ENCODE measurements around the gene COQ4. TPM values are rescaled to one million over a fixed set of nuclear protein-coding genes. Genes with fewer than 3 reads are reported as not detected.

The COQ4 gene
- total RNA-seq, 1 experiment from 2014 or later = 38.7 TPM

- no peaks in the 10 kb centered on the region for H3K27me3 ChIP-seq
- no peaks in the 10 kb centered on the region for H3K9me3 ChIP-seq (replicated peaks)
- peak within 1 kb of the TSS; percentile 87 for H3K4me3 ChIP-seq
- H3K36me3 ChIP-seq = 0 out of 2 replicates have a peak, but pooled peaks cover 3% of the 10 kb centered on the region
- peak within 1 kb of the TSS; percentile 88 for H3K27ac ChIP-seq
- DNase-seq = peak; percentile 96 to 97
- no peaks in the 10 kb centered on the region for H3K4me1 ChIP-seq
These were observed 48.4 kb downstream of the COQ4 start, which contains the start of gene URM1 for GRCh38 chr9:128370752-128371629. URM1 (plus strand) TSS chr9:128371374; CDS start chr9:128371381, 7 bp downstream.

DNA sequence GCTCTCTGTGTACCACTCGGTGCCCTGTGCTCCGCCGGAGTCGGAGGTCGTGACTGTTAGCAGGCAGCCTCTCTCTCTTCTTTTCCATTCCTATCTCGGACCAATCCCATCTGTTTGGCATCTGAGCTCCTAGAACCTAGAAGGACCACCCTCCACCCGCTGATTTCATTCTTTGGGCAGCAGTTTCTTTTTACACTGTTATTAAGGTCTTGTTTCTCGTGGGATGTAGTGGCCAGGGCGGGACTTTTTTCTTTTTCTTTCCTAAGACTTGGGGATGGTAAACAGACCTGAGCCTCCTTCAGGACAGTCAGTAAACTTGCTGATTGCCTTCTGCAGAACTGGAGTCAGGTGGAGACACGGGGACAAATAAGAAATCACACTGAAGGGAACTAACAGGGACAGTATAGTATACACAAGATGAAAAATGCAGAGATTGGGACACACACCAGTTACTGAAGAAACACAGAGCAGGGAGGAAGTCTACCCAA, 49.0 kb downstream of the COQ4 start:
- Histone ChIP-seq H3K36me3 (peaks cover 3% of the 10 kb centered on the region; the same call in 1 of the 2 replicates), H3K27ac (peak overlapping the region; percentile 88), H3K4me3 (peak overlapping the region; percentile 87), H3K9me3 (replicated peaks) (no peaks in the 10 kb centered on the region), H3K4me1 (no peaks in the 10 kb centered on the region), H3K27me3 (no peaks in the 10 kb centered on the region)
- no peak for DNase-seq

GRCh38 chr9:128372188-128372641, 49.6 kb downstream of the COQ4 start:
- no peak overlapping the region for H3K27ac ChIP-seq
- peaks cover 3% of the 10 kb centered on the region; the same call in 1 of the 2 replicates for H3K36me3 ChIP-seq
- no peaks in the 10 kb centered on the region for H3K4me1 ChIP-seq
- H3K4me3 ChIP-seq = peak overlapping the region; percentile 87
- H3K27me3 ChIP-seq = no peaks in the 10 kb centered on the region
- no peak for DNase-seq
- no peaks in the 10 kb centered on the region for H3K9me3 ChIP-seq (replicated peaks)

DNA sequence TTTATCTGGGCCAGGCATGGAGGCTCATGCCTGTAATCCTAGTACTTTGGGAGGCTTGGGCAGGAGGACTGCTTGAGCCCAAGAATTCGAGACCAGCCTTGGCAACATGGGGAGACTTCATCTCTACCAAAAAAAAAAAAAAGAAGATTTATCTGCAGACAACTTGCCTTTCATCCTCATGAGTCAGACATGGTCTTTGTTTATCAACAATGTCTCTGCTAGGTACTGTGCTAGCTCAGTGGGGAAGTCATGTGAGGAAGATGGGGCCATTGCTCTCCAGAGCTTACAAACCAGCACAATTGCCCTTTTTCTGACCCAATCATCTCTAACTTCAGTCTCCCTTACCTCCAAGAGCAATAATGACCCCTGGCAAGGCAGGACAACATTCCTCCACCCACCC, 50.1 kb downstream of the COQ4 start:
- Histone ChIP-seq H3K4me3 (no peak overlapping the region), H3K27me3 (no peaks in the 10 kb centered on the region), H3K4me1 (no peaks in the 10 kb centered on the region), H3K27ac (no peak overlapping the region), H3K36me3 (peaks cover 6% of the 10 kb centered on the region), H3K9me3 (replicated peaks) (no peaks in the 10 kb centered on the region)
- DNase-seq = no peak

DNA sequence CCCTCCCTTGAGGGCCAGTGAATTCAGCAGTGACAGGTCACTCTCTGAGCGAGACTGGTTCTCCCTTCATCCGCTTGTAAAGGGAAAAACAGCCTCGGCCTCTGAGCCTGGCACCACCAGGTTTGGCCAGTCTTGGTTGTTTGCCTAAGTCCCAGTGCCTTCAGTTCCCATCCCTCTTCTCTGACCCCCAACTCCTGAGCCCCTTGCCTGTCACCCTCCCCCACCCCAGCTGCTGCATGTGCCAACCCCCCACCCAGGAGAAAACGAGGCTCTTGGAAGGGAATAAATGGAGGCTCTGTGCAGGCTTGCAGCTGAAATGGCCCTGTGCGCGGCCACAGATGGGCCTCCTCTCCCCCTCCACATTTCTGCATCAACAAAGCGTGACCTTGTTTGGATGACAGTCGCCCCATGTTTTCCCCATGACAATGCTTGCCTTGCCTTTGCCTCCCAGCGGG, 51.6 kb downstream of the COQ4 start:
- H3K4me1 ChIP-seq = no peaks in the 10 kb centered on the region; the same call in 1 of the 2 replicates
- no peaks in the 10 kb centered on the region for H3K9me3 ChIP-seq (replicated peaks)
- DNase-seq = no peak

GRCh38 chr9:128375865-128376264, 53.2 kb downstream of the COQ4 start:
- no peak overlapping the region for H3K4me3 ChIP-seq
- DNase-seq = no peak
- H3K27ac ChIP-seq = no peak overlapping the region
- no peaks in the 10 kb centered on the region for H3K27me3 ChIP-seq
- peaks cover 22% of the 10 kb centered on the region for H3K36me3 ChIP-seq
- H3K9me3 ChIP-seq (replicated peaks) = no peaks in the 10 kb centered on the region
- H3K4me1 ChIP-seq = no peaks in the 10 kb centered on the region; the same call in 1 of the 2 replicates

More for the DNA sequence above, 51.6 kb downstream of the COQ4 start:
- Histone ChIP-seq H3K27me3 (no peaks in the 10 kb centered on the region), H3K36me3 (peaks cover 19% of the 10 kb centered on the region), H3K27ac (no peak overlapping the region), H3K4me3 (no peak overlapping the region)

GRCh38 chr9:128382261-128382660, 59.6 kb downstream of the COQ4 start:
- no peaks in the 10 kb centered on the region for H3K27me3 ChIP-seq
- H3K4me1 ChIP-seq = no peaks in the 10 kb centered on the region; the same call in 1 of the 2 replicates
- no peak for DNase-seq

DNA sequence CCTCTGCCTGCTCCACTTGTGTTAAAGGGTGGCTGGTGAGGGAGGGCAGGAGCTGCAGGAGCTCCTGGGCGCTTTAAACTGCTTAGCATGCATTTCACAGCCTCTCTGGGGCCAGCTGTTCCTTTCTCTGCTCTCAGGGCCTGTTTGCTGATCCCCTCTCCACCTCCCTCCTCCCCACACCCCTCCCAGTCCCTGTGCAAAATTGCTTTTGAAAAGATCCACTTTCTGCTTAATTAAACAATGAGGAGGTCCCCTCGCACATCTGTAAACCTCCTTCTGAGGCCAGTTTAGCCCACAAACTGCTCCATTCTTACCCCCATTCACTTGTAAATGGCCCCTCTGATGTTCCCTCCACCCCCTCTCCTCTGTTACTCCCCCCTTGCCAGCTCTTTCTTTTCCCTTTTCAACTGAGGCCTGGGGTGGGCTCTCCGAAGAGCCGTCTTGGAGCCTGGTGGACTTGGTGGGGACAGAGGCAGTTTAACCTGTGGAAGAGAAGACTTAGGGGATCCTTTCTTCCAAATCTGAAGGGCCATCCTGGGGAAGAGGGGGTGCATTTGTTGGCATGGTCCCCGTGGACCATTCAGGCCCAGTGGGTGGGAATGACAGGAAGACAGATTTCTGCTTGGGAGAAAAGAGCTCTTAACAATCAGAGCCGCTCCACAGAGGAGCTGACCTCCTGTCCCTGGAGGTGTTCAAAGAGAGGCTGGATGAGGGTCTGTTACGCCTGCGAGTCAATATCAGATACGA, 60.5 kb downstream of the COQ4 start:
- H3K27ac ChIP-seq = no peak overlapping the region
- H3K4me3 ChIP-seq = no peak overlapping the region
- no peaks in the 10 kb centered on the region; the same call in 1 of the 2 replicates for H3K4me1 ChIP-seq
- H3K27me3 ChIP-seq = no peaks in the 10 kb centered on the region
- no peaks in the 10 kb centered on the region for H3K9me3 ChIP-seq (replicated peaks)
- peaks cover 29% of the 10 kb centered on the region for H3K36me3 ChIP-seq
- DNase-seq = peak; percentile 50 to 52

More at GRCh38 chr9:128382261-128382660, 59.6 kb downstream of the COQ4 start:
- no peak overlapping the region for H3K27ac ChIP-seq
- H3K9me3 ChIP-seq (replicated peaks) = no peaks in the 10 kb centered on the region
- peaks cover 29% of the 10 kb centered on the region for H3K36me3 ChIP-seq
- H3K4me3 ChIP-seq = no peak overlapping the region

Other genes with a start within 250 kb of the COQ4 start
- gene PTGES2, start 195.1 kb upstream of the COQ4 start, total RNA-seq (2014; rRNA removed; shearing (Covaris generic)) = 53.8 and 56.7 TPM in 2 replicates
- not detected in 2 replicates for gene LCN2, start 173.4 kb upstream of the COQ4 start, total RNA-seq (2014; rRNA removed; shearing (Covaris generic))
- gene BBLN, start 162.6 kb upstream of the COQ4 start, total RNA-seq (2014; rRNA removed; shearing (Covaris generic)) = 33.6 and 42.7 TPM in 2 replicates
- gene CIZ1, start 131.3 kb upstream of the COQ4 start, total RNA-seq (2014; rRNA removed; shearing (Covaris generic)) = 72.6 and 85.2 TPM in 2 replicates
- 1.7 and 3.8 TPM in 2 replicates for gene DNM1, start 119.5 kb upstream of the COQ4 start, total RNA-seq (2014; rRNA removed; shearing (Covaris generic))
- gene GOLGA2, start 46.8 kb upstream of the COQ4 start, total RNA-seq (2014; rRNA removed; shearing (Covaris generic)) = 62.3 and 84.3 TPM in 2 replicates
- gene SWI5, start 46.6 kb upstream of the COQ4 start, total RNA-seq (2014; rRNA removed; shearing (Covaris generic)) = 32.1 and 33.3 TPM in 2 replicates
- gene TRUB2, start 392 bp upstream of the COQ4 start, total RNA-seq (2014; rRNA removed; shearing (Covaris generic)) = 30.2 and 36.9 TPM in 2 replicates
- gene SLC27A4, start 17.7 kb downstream of the COQ4 start, total RNA-seq (2014; rRNA removed; shearing (Covaris generic)) = 27.7 and 28.0 TPM in 2 replicates
- 74.2 and 77.5 TPM in 2 replicates for gene URM1, start 48.5 kb downstream of the COQ4 start, total RNA-seq (2014; rRNA removed; shearing (Covaris generic))
- gene CERCAM, start 98.0 kb downstream of the COQ4 start, total RNA-seq (2014; rRNA removed; shearing (Covaris generic)) = 27.7 and 28.0 TPM in 2 replicates
- gene ODF2, start 133.2 kb downstream of the COQ4 start, total RNA-seq (2014; rRNA removed; shearing (Covaris generic)) = 63.8 and 64.9 TPM in 2 replicates
- gene GLE1, start 181.9 kb downstream of the COQ4 start, total RNA-seq (2014; rRNA removed; shearing (Covaris generic)) = 34.1 and 38.1 TPM in 2 replicates
- 153 and 155 TPM in 2 replicates for gene SPTAN1, start 229.7 kb downstream of the COQ4 start, total RNA-seq (2014; rRNA removed; shearing (Covaris generic))